Spleen (tissue), 7 donors: Measurements from ENCODE around the gene FAM219B.

Experiments
- CTCF ChIP-seq, 11 experiments: fragments of 200-600 bp in 7 of 11; fragments of 450-650 bp in 4 of 11; sonication (generic) in 4 of 11; IDR thresholded peaks in 8 of 11; conservative IDR thresholded peaks in 3 of 11; 1 replicate in 7 of 11; 2 replicates in 4 of 11; pipeline versions ENCODE4 v1.4.0 to v1.8.0; 2016 to 2021; ENCODE audit warnings: antibody characterized with exemption in 11 of 11, inconsistent platforms in 4 of 11, mild to moderate bottlenecking in 1 of 11
- POLR2A ChIP-seq, 3 donors: fragments of 450-650 bp; IDR thresholded peaks; one replicate each; pipeline ENCODE4 v1.5.1; 2017; ENCODE audit warnings: antibody characterized with exemption in 3 of 3, mild to moderate bottlenecking in 1 of 3
- donor health status: DM: no; HTN: no; CAD: no; lungs with moderate emphysema.
- donor health status: DM: no; HTN: no; CAD: no.
- donor health status: DM: no; HTN: no; CAD: no.

- no peak for TF ChIP-seq CTCF (IDR thresholded peaks at IDR 0.05 in 8 of 11, conservative IDR thresholded peaks at IDR 0.05 in 3 of 11)
- TF ChIP-seq POLR2A (IDR thresholded peaks at IDR 0.05) = no peak
Observed at GRCh38 chr15:74864296-74864695, 42.4 kb downstream of the FAM219B start.
